Central memory CD4-positive, alpha-beta T cell (primary cell): ENCODE data around the gene DYNC1I2.

Source experiments
- DNase-seq: peaks from one replicate; pipeline ENCODE4 v3.0.0; 2022

The DYNC1I2 gene

GRCh38 chr2:171785450-171785849 is 98.2 kb downstream of the DYNC1I2 start:
- DNase-seq = no peak

- no peak for DNase-seq
Observed at GRCh38 chr2:171787333-171788072, 100.2 kb downstream of the DYNC1I2 start.

DNA sequence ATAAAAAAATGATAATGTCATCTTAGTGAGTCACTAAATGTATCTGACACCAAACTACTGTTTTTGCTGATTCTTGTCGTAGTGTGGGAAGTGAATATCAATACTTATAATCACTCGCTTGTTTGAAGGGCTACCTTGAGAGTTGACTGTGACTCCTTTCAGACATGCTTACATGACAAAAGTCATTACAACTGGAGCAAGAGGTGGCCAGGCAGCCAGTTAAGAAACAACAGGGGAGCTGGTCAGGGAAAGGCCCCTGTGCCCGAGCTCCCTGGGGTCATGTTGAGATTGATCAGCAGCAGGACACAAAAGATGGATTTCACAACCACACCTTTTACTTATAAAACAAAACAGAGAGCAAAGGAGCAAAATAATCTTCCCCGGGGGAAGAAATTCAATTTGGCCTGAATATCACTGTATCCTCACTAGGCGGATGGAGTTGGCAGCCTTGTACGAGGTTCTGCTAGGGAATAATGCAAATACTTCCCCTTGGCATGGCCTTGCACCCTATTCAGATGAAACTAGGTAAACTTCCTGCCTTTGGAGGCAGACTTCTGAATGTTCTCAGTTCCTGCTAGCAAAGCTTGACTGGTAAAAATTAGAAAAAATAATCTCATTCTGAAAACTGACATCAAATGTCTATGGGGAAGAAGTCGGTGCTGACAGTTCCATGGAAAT is 101.2 kb downstream of the DYNC1I2 start:
- DNase-seq = no peak

DNA sequence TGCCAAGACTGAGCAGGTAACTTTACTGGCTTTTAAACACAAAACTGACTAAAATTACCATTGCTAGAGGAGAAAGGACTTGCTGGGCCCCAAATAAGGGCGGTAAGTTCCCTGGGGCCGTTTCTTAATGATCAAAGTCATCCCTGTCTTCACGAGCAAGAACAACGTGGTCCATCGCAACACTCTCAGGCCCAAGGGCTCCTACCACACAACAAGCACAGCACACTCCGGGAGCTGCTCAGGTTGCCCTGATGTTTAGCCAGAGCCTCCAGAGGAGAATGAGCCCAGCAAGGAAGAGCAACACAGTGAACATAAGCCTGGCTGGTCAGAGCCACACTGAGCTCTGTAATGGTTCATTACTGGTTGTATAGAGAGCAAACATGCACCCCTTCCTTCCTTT is 102.7 kb downstream of the DYNC1I2 start:
- DNase-seq = no peak

- no peak for DNase-seq
Observed at GRCh38 chr2:171791361-171791760, 104.1 kb downstream of the DYNC1I2 start.

DNA sequence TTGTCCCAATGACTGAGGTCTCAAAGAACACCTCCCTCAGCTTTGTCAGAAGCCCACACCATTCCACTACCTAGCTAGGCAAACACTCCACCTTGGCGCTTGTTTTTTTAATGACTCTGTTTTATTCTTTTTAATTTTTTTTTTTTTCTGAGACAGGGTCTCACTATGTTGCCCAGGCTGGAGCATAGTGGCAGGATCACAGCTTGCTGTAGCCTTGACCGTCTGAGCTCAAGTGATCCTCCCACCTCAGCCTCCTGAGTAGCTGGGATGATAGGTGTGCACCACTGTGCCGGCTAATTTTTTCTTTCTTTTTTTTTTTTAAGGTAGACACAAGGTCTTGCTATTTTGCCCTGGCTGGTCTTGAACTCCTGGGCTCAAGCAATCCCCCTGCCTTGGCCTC is 104.9 kb downstream of the DYNC1I2 start:
- DNase-seq = no peak

- DNase-seq = no peak
Observed at GRCh38 chr2:171792886-171793580, 105.8 kb downstream of the DYNC1I2 start.

DNA sequence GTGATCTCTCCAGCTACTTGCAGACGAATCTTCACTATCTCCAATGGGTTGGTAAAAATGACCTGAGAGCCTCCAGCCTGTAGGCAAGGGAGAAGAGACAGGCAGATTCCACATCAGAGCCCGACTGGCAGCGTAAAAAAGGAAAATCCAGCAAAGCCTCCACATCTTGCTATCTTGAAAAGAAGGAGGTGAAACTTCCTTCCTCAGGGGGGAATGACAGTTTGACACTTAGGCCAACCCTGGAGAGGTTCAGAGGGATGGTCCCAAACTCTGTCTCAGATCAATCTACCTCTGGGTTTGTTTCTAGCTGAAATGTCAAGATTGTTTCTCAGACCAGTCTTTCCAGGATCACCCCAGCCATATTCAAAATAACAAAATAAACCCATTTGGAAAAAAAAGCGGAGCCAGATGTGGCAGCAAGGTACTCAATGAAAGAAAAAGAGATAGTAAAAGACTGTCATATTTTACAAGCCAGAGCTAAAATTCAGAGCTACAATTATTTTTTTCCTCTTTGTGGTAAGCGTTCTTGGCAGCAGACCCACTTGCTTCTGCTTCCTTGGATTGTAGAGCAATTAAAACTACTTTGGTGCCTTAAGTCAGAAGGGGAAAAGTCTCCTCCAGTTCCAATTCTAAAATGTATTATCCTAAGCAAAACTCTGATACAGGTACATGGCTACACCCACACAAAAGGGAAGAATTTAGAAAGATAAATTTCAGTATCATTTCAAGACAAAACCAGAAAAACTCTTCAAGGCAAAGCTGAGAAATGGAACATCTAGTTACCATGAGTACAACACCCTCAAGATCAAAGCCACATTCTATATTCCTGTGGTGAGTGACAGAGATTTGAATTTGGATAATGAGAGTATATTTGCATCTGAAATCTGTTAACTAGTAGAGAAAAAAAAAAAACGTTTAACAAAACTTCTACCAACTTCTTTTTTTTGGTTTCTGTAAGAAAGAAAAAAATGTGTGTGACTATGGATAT is 106.7 kb downstream of the DYNC1I2 start:
- no peak for DNase-seq

DNA sequence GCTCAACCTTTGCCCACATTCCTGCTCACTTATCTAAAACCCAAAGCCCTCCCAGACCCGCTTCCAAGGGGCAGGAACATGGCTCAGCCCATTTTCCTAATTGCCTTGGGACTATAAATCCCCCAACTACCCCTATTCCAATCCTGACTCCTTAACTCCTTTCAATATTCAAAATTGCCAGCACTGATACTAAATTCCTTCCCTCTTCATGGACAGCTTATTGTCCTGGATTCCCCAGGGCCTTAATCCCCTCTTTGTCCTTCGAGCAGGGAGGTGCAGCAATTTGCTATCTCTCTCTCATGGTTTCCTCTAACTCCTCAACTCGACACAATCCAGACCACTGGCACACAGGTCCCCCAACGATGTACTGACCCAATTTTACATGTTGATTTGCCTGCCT is 107.6 kb downstream of the DYNC1I2 start:
- DNase-seq = no peak
